GM21737 (cell line): Measurements from ENCODE around the gene SEC22B.
A peak's percentile ranks its signal among the peaks of the same experiment; 100 is the strongest.
"Not testable (repeated sequence)": the region's sequence is repeated elsewhere in the genome, so short reads cannot be mapped to it uniquely, and the experiment has no call there.

Source experiments
- ATAC-seq: cut with Tn5 transposase; IDR thresholded peaks from one replicate; pipeline ENCODE4 v1.9.1; 2021; ENCODE audit warnings: mild to moderate bottlenecking, moderate library complexity; ENCODE audit not compliant: unreplicated experiment

Gene SEC22B

GRCh38 chr1:120145806-120146205 lies 30.5 kb downstream of the SEC22B start:
- not testable (repeated sequence) for ATAC-seq

GRCh38 chr1:120144626-120145025 lies 31.7 kb downstream of the SEC22B start:
- ATAC-seq, result not testable (repeated sequence)

GRCh38 chr1:120144169-120144568 lies 32.2 kb downstream of the SEC22B start:
- not testable (repeated sequence) for ATAC-seq

GRCh38 chr1:120143334-120143733 lies 33.0 kb downstream of the SEC22B start:
- ATAC-seq, result not testable (repeated sequence)

GRCh38 chr1:120142512-120143263 lies 33.6 kb downstream of the SEC22B start:
- peak; percentile 98 for ATAC-seq

- ATAC-seq, result not testable (repeated sequence)
Measured at GRCh38 chr1:120141865-120142264, 34.5 kb downstream of the SEC22B start.

GRCh38 chr1:120140656-120141265 lies 35.6 kb downstream of the SEC22B start:
- ATAC-seq, result not testable (repeated sequence)

- ATAC-seq, result not testable (repeated sequence)
Measured at GRCh38 chr1:120136086-120136485, 40.2 kb downstream of the SEC22B start.

- ATAC-seq, result not testable (repeated sequence)
Measured at GRCh38 chr1:120133928-120134325, 42.4 kb downstream of the SEC22B start.

GRCh38 chr1:120133228-120133927 lies 42.9 kb downstream of the SEC22B start:
- no peak for ATAC-seq

GRCh38 chr1:120132406-120132763 lies 43.9 kb downstream of the SEC22B start:
- ATAC-seq, result not testable (repeated sequence)

GRCh38 chr1:120131611-120132405 lies 44.5 kb downstream of the SEC22B start:
- ATAC-seq, result peak; percentile 71

GRCh38 chr1:120127921-120128320 lies 48.4 kb downstream of the SEC22B start:
- ATAC-seq, result not testable (repeated sequence)

GRCh38 chr1:120126216-120126615 lies 50.1 kb downstream of the SEC22B start:
- not testable (repeated sequence) for ATAC-seq

- not testable (repeated sequence) for ATAC-seq
Measured at GRCh38 chr1:120124628-120125027, 51.7 kb downstream of the SEC22B start.

- ATAC-seq, result not testable (repeated sequence)
Measured at GRCh38 chr1:120123813-120124510, 52.4 kb downstream of the SEC22B start.

- ATAC-seq, result peak; percentile 75
Measured at GRCh38 chr1:120122262-120122893, 53.9 kb downstream of the SEC22B start.

- ATAC-seq, result peak; percentile 14
Measured at GRCh38 chr1:120121830-120122229, 54.5 kb downstream of the SEC22B start.

GRCh38 chr1:120120525-120120924 lies 55.8 kb downstream of the SEC22B start:
- ATAC-seq, result not testable (repeated sequence)
